Aorta (tissue), 5 donors: ENCODE results near the gene UGT2A2. TPM values are rescaled to one million over a fixed set of nuclear protein-coding genes. Genes with fewer than 3 reads are reported as not detected.

ENCODE experiments used
- ATAC-seq: fragments of 200-7000 bp; cut with Tn5 transposase; one replicate; pipeline ENCODE4 v1.9.1; 2022; ENCODE audit warnings: moderate library complexity; ENCODE audit not compliant: low FRiP score
- DNase-seq, 2 donors: peaks; one replicate each; pipeline ENCODE4 v3.0.0-alpha.2; 2020
- H3K27ac ChIP-seq, 2 donors: one replicate each; pipeline ENCODE4 v1.5.1; 2013; ENCODE audit warnings: low read length in 2 of 2, mild to moderate bottlenecking in 2 of 2, moderate library complexity in 2 of 2, control low read depth in 1 of 2, inconsistent platforms in 1 of 2, low read depth in 1 of 2
- H3K27me3 ChIP-seq, 2 donors: one replicate each; pipeline ENCODE4 v1.6.1; 2013; ENCODE audit warnings: control low read depth in 1 of 2, low read length in 1 of 2, mild to moderate bottlenecking in 1 of 2, moderate library complexity in 1 of 2; ENCODE audit not compliant: insufficient read depth in 2 of 2, control insufficient read depth in 1 of 2
- H3K36me3 ChIP-seq, 2 donors: one replicate each; pipeline ENCODE4 v1.6.1; 2013; ENCODE audit warnings: control low read depth in 1 of 2, low read length in 1 of 2, mild to moderate bottlenecking in 1 of 2; ENCODE audit not compliant: insufficient read depth in 2 of 2, control insufficient read depth in 1 of 2
- H3K4me1 ChIP-seq, 2 donors: one replicate each; pipeline ENCODE4 v1.6.1; 2013; ENCODE audit warnings: low read length in 2 of 2, control low read depth in 1 of 2, mild to moderate bottlenecking in 1 of 2, moderate library complexity in 1 of 2; ENCODE audit not compliant: insufficient read depth in 2 of 2, control insufficient read depth in 1 of 2
- H3K4me3 ChIP-seq, 2 donors: one replicate each; pipeline ENCODE4 v1.5.1; 2013; ENCODE audit warnings: low read length in 2 of 2, control low read depth in 1 of 2, mild to moderate bottlenecking in 1 of 2
- H3K9me3 ChIP-seq: one replicate; pipeline ENCODE4 v1.6.1; 2013; ENCODE audit warnings: mild to moderate bottlenecking, low read length; ENCODE audit not compliant: control insufficient read depth
- WGBS, 2 donors: extraction: QIAGEN DNeasy Blood & Tissue Kit; methylation state at CpG; one replicate each; pipeline ENCODE4 v1.1.7; 2013; 5-methylcytosine and 5-hydroxymethylcytosine counted together
- intact Hi-C, 2 donors: fragments of 100-400 bp; cut with DNase I; formaldehyde crosslinking; loops; one replicate each; pipeline versions ENCODE4 v1.14.2 to v1.15.0; 2022
- polyA plus RNA-seq, 2 donors: library from polyadenylated mRNA; stranded (reverse); fragments of 200-250 nt; gene quantifications; one replicate each; pipeline ENCODE4 v1.2.3, GENCODE V29; 2013
- total RNA-seq, 2 donors: library from RNA; stranded (reverse); fragmentation: NEBNext Ultra II Directional; extraction: Animal tissue kit (Norgen Biotek cat#: 25700); gene quantifications; one replicate each; pipeline ENCODE4 v1.2.1, GENCODE V29; 2021
- donor health status: healthy with polysubstance abuse.
- donor health status: Bipolar disorder and iron deficiency.
- donor health status: DM: no; HTN: no; CAD: no.
- donor health status: DM: no; HTN: no; CAD: no.
- donor health status: DM: yes; HTN: yes; CAD: no.

The UGT2A2 gene
- total and polyA plus RNA-seq, 4 donors: not detected

DNA sequence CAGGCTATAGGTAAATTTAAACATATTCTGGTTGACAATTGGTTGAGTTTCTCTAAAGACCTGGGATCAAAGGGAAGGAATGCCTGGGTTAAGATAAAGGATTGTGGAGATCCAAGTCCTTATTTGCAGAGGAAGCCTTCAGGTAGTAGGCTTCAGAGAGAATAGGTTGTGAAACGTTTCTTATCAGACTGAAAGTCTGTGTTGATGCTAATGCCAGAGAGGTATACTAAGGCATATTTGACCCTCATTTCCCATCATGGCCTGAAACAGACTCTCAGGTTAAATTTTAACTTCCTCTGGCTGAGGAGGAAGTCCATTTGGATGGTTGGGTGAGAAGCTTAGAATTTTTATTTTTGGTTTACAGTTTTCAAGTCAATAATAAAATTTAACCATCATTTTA, 48.1 kb downstream of the UGT2A2 start:
- Histone ChIP-seq H3K4me3 (no peak overlapping the region), H3K27me3 (no peaks in the 10 kb centered on the region), H3K9me3 (no peaks in the 10 kb centered on the region), H3K4me1 (no peaks in the 10 kb centered on the region), H3K36me3 (no peaks in the 10 kb centered on the region), H3K27ac (no peak overlapping the region)
- intact Hi-C loops: no loop called here
- ATAC-seq (no peak), DNase-seq (no peak)
- 35 to 43% methylated on average over 1 of the region's 1 CpG for WGBS, 2 donors

DNA sequence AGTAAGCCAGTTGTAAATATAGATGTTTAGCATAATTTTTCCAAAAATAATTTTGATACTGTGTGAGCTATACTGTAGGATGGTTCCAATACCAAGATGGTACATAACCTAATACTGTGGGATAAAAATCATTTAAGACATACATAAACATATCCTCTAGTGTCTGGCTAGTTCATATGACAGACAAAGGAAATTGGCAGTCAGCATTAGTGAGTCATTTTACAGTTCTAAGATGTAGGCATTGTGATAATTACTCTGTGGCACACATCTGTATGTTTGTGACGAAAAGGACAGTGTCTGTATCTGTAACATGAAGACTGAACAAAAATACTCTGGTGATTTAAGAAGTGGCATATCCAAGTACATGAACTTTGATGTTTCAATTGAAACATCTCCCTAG, 49.6 kb downstream of the UGT2A2 start:
- no peaks in the 10 kb centered on the region for H3K36me3 ChIP-seq
- no peak for ATAC-seq
- no peak overlapping the region for H3K4me3 ChIP-seq
- no peak for DNase-seq
- H3K9me3 ChIP-seq: no peaks in the 10 kb centered on the region
- H3K4me1 ChIP-seq: no peaks in the 10 kb centered on the region
- 53 to 57% methylated on average over 1 of the region's 1 CpG for WGBS, 2 donors
- intact Hi-C loops: no loop called here
- no peak overlapping the region for H3K27ac ChIP-seq
- no peaks in the 10 kb centered on the region for H3K27me3 ChIP-seq

DNA sequence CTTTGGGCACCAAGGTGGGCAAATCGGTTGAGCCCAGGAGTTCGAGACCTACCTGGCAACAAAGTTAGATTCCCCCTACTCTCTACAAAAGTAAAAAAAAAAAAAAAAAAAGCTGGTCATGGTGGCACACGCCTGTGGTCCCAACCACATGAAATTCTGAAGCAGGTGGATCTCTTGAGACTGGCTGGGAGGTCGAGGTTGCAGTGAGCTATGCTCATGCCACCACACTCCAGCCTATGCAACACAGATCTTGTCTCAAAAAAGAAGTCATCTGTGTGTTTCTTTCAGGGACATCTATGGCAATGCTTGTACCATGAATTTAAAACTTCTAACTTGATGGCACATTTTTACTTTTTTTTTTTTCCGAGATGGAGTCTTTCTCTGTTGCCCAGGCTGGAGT, 55.3 kb downstream of the UGT2A2 start:
- DNase-seq: no peak
- Histone ChIP-seq H3K27ac (no peak overlapping the region), H3K4me3 (no peak overlapping the region), H3K27me3 (no peaks in the 10 kb centered on the region), H3K9me3 (no peaks in the 10 kb centered on the region), H3K36me3 (no peaks in the 10 kb centered on the region), H3K4me1 (no peaks in the 10 kb centered on the region)
- ATAC-seq: no peak
- 81 to 83% methylated on average over 5 of the region's 5 CpGs for WGBS, 2 donors
- intact Hi-C loops: no loop called here

DNA sequence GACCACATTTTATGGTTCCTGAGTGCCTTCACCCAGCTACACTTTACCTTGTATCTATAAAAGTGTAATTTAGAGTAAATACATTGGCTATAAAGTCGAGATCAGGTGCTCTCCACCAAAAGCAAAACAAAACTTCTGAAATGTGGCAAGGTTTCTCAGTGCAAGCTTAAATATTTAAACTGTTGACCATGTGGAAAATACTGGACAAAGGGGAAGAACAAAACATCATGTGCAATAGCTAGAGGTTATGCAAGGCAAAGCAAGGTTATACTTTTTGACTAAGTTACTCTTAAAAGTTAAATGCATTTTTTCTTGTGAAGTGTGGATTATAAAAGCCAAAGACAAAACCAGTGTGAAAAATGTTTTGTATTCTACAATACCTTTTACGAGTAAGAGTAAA, 55.9 kb downstream of the UGT2A2 start:
- Histone ChIP-seq H3K4me1 (no peaks in the 10 kb centered on the region), H3K4me3 (no peak overlapping the region), H3K27me3 (no peaks in the 10 kb centered on the region), H3K36me3 (no peaks in the 10 kb centered on the region), H3K27ac (no peak overlapping the region), H3K9me3 (no peaks in the 10 kb centered on the region)
- DNase-seq: no peak
- intact Hi-C loops: no loop called here
- 63 to 82% methylated on average over 2 of the region's 2 CpGs for WGBS, 2 donors
- ATAC-seq: no peak

DNA sequence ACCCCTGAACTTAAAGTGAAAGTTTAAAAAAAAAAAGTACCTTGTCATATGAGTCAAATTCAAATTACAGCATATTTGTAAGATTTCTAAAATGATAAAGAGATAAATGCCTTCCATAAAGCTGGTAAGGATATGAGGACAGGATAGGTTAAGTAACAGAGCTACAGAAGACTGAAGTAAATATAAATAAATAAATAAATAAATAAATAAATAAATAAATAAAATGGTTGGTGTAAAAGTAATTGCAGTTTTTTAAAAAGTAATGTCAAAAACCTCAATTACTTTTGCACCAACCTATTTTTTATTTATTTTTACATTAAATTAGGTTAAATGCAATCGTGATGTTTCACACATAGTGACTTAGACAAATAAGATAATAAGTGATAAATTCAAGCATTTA, 62.2 kb downstream of the UGT2A2 start:
- no peaks in the 10 kb centered on the region for H3K4me1 ChIP-seq
- ATAC-seq: no peak
- 84 to 92% methylated on average over 1 of the region's 1 CpG for WGBS, 2 donors
- no peak overlapping the region for H3K27ac ChIP-seq
- H3K36me3 ChIP-seq: no peaks in the 10 kb centered on the region
- intact Hi-C loops: no loop called here
- H3K4me3 ChIP-seq: no peak overlapping the region
- H3K27me3 ChIP-seq: no peaks in the 10 kb centered on the region
- DNase-seq: no peak
- H3K9me3 ChIP-seq: no peaks in the 10 kb centered on the region

DNA sequence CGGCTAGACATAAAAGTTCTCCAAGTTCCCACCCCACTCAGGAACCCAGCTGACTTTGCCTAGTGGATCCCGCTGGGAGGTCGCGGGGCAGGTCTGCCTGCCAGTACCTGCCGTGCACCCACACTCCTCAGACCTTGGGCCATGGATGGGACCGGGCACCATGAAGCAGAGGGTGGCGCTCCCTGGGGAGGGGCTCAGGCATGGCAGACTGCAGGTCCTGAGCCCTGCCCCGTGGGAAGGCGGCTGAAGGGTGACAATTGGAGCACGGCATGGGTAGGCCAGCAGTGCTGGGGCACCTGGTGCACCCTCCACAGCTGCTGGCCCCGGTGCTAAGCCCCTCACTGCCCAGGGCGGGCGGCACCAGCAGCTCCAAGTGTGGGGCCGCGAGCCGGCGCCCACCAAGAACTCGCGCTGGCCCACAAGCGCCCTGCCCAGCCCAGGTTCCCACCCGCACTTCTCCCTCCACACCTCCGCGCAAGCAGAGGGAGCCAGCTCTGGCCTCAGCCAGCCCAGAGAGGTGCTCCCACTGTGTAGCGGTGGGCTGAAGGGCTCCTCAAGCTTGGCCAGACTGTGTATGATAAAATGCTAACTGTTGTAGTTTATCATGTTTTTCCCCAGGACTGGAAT, 63.1 kb downstream of the UGT2A2 start:
- intact Hi-C loops: no loop called here
- H3K27ac ChIP-seq: no peak overlapping the region
- WGBS, 2 donors: 97 to 98% methylated on average over 18 to 24 of the region's 24 CpGs
- no peaks in the 10 kb centered on the region for H3K36me3 ChIP-seq
- ATAC-seq (no peak), DNase-seq (peak; percentile 37 to 69)
- H3K4me1 ChIP-seq: no peaks in the 10 kb centered on the region
- H3K9me3 ChIP-seq: no peaks in the 10 kb centered on the region
- H3K4me3 ChIP-seq: no peak overlapping the region
- no peaks in the 10 kb centered on the region for H3K27me3 ChIP-seq

DNA sequence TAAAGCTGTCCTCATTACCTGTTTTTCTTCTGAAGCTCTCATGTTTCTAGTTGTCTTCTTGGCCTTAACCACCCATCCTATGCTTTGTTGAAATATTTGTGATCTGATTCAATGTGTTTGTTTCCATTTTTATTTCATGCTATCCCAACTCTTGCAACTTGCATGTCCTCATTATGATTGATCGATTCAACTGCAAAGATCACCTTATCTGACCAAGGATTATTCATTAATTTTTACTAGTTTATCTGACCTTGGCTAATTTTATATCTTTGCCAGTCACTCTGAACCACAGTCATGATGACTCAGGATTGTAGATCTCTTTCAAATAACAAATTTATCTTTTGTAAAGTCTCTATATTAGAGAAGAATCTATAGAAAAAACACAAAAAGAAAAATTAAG, 70.7 kb downstream of the UGT2A2 start:
- H3K27me3 ChIP-seq: no peaks in the 10 kb centered on the region
- ATAC-seq: no peak
- intact Hi-C loops: no loop called here
- no peak for DNase-seq
- H3K36me3 ChIP-seq: no peaks in the 10 kb centered on the region
- no peaks in the 10 kb centered on the region for H3K9me3 ChIP-seq
- no peak overlapping the region for H3K4me3 ChIP-seq
- WGBS, 2 donors: 94 to 98% methylated on average over 1 of the region's 1 CpG
- no peaks in the 10 kb centered on the region for H3K4me1 ChIP-seq
- H3K27ac ChIP-seq: no peak overlapping the region

DNA sequence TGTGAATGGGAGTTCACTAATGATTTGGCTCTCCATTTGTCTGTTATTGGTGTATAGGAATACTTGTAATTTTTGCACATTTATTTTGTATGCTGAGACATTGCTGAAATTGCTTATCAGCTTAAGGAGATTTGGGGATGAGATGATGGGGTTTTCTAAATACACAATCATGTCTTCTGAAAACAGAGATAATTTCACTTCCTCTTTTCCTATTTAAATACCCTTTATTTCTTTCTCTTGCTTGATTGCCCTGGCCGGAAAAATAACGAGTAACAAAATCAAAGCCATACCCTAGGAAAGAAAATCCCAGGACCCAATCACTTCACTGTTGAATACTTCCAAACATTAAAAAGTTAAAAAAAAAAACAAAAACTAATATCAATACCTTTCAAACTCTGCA, 76.0 kb downstream of the UGT2A2 start:
- H3K27me3 ChIP-seq: no peaks in the 10 kb centered on the region
- H3K4me3 ChIP-seq: no peak overlapping the region
- no peaks in the 10 kb centered on the region for H3K36me3 ChIP-seq
- no peaks in the 10 kb centered on the region for H3K9me3 ChIP-seq
- DNase-seq (no peak), ATAC-seq (no peak)
- intact Hi-C loops: no loop called here
- H3K4me1 ChIP-seq: no peaks in the 10 kb centered on the region
- no peak overlapping the region for H3K27ac ChIP-seq
- 43 to 44% methylated on average over 2 of the region's 2 CpGs for WGBS, 2 donors

DNA sequence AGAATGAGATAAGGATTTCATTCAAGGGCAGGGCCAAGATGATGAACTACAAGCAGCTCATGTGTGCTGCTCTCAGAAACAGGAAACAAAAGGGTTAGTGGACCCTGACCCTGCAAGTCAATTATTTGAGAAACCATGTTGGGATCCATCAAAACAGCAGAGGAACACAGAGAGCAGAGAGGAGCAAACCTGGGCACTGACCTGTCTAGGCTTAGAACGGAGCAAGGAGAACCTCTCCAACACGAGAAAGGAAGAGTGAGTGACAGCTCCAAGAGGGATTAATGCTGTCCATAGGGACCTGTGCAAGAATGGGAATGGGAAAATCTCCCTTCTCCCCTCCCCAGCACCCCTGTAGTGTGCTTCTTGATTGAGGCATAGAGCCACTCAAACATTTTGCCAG, 89.8 kb downstream of the UGT2A2 start:
- 66 to 75% methylated on average over 2 of the region's 2 CpGs for WGBS, 2 donors
- intact Hi-C loops: no loop called here
- Histone ChIP-seq H3K4me3 (no peak overlapping the region), H3K27me3 (no peaks in the 10 kb centered on the region), H3K36me3 (no peaks in the 10 kb centered on the region), H3K4me1 (no peaks in the 10 kb centered on the region), H3K27ac (no peak overlapping the region), H3K9me3 (peaks cover 1% of the 10 kb centered on the region)
- no peak for DNase-seq
- ATAC-seq: no peak
